Peyer's patch (tissue), 4 donors: ENCODE results near the gene ORC4. TPM values are rescaled to one million over a fixed set of nuclear protein-coding genes. Genes with fewer than 3 reads are reported as not detected.

Experiments
- DNase-seq, 3 donors: peaks; one replicate each; pipeline ENCODE4 v3.0.0-alpha.2; 2017 to 2019
- H3K27ac ChIP-seq, 4 donors: fragments of 200-600 bp; sonication (generic); one replicate each; pipeline ENCODE4 v1.5.1; 2016 to 2019
- H3K27me3 ChIP-seq, 2 donors: fragments of 200-600 bp; sonication (generic); one replicate each; pipeline ENCODE4 v1.5.1; 2019
- H3K36me3 ChIP-seq, 3 donors: fragments of 200-600 bp; sonication (generic); one replicate each; pipeline ENCODE4 v1.5.1; 2016 to 2019
- H3K4me1 ChIP-seq, 4 donors: fragments of 200-600 bp; sonication (generic); one replicate each; pipeline ENCODE4 v1.5.1; 2016 to 2019
- H3K4me3 ChIP-seq, 4 donors: fragments of 200-600 bp; sonication (generic); 1 replicate in 3 of 4; 2 replicates in 1 of 4; pipeline ENCODE4 v1.5.1; 2016 to 2019; ENCODE audit warnings: mild to moderate bottlenecking in 1 of 4
- H3K9me3 ChIP-seq, 4 donors: fragments of 200-600 bp; sonication (generic); one replicate each; pipeline ENCODE4 v1.5.1; 2016 to 2019; ENCODE audit warnings: mild to moderate bottlenecking in 1 of 4
- POLR2A ChIP-seq, 2 donors: fragments of 450-650 bp; IDR thresholded peaks; one replicate each; pipeline ENCODE4 v1.5.1; 2017; ENCODE audit warnings: antibody characterized with exemption in 2 of 2, mild to moderate bottlenecking in 2 of 2, moderate library complexity in 2 of 2
- total RNA-seq, 4 donors: library from RNA; depleted of rRNA; stranded (reverse); fragments of >200 nt; gene quantifications; one replicate each; pipeline ENCODE4 v1.1.0, GENCODE V29; 2016
- TF ChIP-seq, protein P1 (sequence below), 6 experiments: fragments of 450-650 bp in 4 of 6; fragments of 200-600 bp in 2 of 6; sonication (generic) in 1 of 6; IDR thresholded peaks; one replicate each; pipeline ENCODE4 v1.5.1; 2017 to 2019; ENCODE audit warnings: antibody characterized with exemption in 6 of 6, mild to moderate bottlenecking in 3 of 6, moderate library complexity in 1 of 6

Gene ORC4
- total RNA-seq, 4 donors from 2014 or later = 21.4 to 31.0 (median 26.1) TPM

DNA sequence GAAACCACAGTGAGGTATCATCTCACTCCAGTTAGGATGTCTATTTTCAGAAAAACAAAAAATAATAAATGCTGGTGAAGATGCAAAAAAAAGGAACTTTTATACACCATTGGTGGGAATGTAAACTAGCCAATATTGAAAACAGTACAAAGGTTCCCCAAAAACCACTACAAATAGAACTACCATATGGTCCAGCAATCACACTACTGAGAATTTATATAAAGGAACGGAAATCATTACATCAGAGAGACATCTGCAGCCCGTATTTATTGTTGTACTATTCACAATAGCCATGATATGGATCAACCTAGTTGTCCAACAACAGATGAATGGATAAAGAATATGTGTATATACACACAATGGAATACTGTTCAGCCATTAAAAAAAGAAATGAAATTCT is 52.0 kb downstream of the ORC4 start:
- Histone ChIP-seq H3K4me3 (no peak overlapping the region), H3K27ac (no peak overlapping the region), H3K36me3 (no peaks in the 10 kb centered on the region), H3K4me1 (no peaks in the 10 kb centered on the region), H3K27me3 (no peaks in the 10 kb centered on the region), H3K9me3 (no peaks in the 10 kb centered on the region)
- DNase-seq = no peak
- TF ChIP-seq, protein P1, sequence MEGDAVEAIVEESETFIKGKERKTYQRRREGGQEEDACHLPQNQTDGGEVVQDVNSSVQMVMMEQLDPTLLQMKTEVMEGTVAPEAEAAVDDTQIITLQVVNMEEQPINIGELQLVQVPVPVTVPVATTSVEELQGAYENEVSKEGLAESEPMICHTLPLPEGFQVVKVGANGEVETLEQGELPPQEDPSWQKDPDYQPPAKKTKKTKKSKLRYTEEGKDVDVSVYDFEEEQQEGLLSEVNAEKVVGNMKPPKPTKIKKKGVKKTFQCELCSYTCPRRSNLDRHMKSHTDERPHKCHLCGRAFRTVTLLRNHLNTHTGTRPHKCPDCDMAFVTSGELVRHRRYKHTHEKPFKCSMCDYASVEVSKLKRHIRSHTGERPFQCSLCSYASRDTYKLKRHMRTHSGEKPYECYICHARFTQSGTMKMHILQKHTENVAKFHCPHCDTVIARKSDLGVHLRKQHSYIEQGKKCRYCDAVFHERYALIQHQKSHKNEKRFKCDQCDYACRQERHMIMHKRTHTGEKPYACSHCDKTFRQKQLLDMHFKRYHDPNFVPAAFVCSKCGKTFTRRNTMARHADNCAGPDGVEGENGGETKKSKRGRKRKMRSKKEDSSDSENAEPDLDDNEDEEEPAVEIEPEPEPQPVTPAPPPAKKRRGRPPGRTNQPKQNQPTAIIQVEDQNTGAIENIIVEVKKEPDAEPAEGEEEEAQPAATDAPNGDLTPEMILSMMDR (IDR thresholded peaks at IDR 0.05) = no peak
- no peak for TF ChIP-seq POLR2A (IDR thresholded peaks at IDR 0.05)

DNA sequence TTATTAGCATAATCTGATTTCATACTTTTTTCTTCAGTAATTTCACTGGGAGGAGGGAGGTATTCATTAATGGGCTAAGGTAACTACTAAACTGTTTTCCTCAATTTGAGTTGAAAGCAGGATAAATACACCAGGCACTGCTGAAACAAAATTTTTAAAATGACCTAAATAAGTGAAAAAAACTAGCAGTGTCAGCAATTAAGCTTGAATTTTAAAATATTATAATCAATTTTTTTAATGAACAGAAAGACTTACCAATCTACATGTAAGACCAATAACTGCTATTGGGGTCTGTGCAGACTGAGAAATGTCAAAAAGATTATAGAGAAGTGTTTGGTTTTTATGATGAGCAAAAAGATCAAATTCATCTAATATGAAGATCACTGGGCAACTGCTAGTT is 68.4 kb downstream of the ORC4 start:
- H3K9me3 ChIP-seq = no peaks in the 10 kb centered on the region
- peaks cover 0 to 19% (median 0%) of the 10 kb centered on the region in 3 donors for H3K36me3 ChIP-seq
- no peaks in the 10 kb centered on the region for H3K27me3 ChIP-seq
- TF ChIP-seq, protein P1 (IDR thresholded peaks at IDR 0.05) = no peak
- TF ChIP-seq POLR2A (IDR thresholded peaks at IDR 0.05) = no peak
- H3K4me1 ChIP-seq = no peaks in the 10 kb centered on the region
- no peak for DNase-seq
- H3K4me3 ChIP-seq = no peak overlapping the region
- no peak overlapping the region for H3K27ac ChIP-seq

DNA sequence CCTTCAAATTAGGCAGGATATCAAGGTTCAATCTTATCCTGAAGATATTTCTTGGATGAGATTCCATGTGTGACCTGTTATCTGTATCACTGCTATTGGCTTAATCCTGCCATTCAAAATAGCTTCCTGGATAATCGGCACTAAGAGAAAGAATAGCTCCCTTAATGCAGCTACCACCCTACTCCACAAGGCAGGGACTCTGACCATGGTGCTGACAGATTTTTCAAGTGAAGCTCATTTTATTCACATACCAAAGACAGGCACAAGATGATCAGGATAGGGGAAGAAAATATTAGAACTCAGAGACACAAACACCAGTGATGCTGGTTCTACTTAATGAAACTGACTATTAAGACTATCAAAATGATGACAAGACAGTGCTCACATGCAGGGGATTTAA is 74.9 kb downstream of the ORC4 start:
- Histone ChIP-seq H3K4me3 (no peak overlapping the region), H3K4me1 (no peaks in the 10 kb centered on the region), H3K27me3 (no peaks in the 10 kb centered on the region), H3K9me3 (no peaks in the 10 kb centered on the region), H3K27ac (no peak overlapping the region), H3K36me3 (peaks cover 0 to 37% (median 0%) of the 10 kb centered on the region in 3 donors)
- DNase-seq = no peak
- TF ChIP-seq, protein P1 (IDR thresholded peaks at IDR 0.05) = no peak
- no peak for TF ChIP-seq POLR2A (IDR thresholded peaks at IDR 0.05)

DNA sequence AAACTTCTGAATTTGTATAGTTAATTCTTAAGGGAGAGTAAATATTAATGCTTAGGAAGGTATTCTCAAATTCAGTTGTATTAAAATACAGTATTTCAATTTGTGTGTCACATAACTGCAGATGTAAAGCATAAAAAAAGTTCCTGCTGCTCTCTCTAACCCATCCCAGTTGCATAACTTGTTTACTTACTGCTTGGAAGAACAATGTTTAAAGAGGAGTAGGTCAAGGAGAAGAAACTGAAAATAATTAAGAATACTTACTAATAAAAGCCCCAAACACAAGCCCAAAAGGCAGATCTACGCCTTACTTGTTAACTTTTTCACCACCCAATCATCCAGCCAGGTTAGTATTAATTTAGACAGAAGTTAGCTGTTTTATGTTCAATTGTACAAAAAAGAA is 81.2 kb downstream of the ORC4 start:
- TF ChIP-seq, protein P1 (IDR thresholded peaks at IDR 0.05) = no peak
- TF ChIP-seq POLR2A (IDR thresholded peaks at IDR 0.05) = no peak
- DNase-seq = no peak
- Histone ChIP-seq H3K4me1 (no peaks in the 10 kb centered on the region), H3K9me3 (no peaks in the 10 kb centered on the region), H3K27ac (no peak overlapping the region), H3K36me3 (peaks cover 0 to 35% (median 0%) of the 10 kb centered on the region in 3 donors), H3K27me3 (no peaks in the 10 kb centered on the region), H3K4me3 (no peak overlapping the region)

DNA sequence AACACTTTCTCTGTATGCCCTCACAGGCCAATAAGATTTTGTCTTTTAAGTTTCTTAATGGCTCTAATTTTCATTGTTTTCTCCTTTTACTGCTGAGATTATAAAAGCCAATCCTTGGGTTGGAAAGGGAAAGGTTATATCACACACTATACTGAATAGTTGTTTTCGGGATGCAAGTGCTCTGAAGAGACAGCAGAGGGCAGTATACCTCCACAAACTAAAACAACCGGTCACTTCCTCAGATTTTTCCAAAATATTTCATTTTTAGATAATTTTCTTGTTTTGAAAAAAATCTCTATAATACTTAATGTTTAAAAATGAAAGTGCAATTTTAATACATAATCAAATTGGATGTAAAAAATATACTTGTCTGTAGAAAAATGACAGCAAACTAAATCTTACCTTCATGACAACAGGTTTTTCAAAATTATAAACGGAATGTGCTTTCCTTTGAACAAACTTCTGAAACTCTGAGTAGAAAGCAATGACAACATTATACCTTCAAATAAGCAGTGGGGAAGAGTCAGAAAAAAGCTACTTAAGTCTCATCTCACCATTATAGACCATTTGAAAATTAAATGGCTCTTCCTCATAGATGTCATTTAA is 82.7 kb downstream of the ORC4 start:
- TF ChIP-seq, protein P1 (IDR thresholded peaks at IDR 0.05) = peak; percentile 45 to 87 (median 81)
- TF ChIP-seq POLR2A (IDR thresholded peaks at IDR 0.05) = no peak
- no peaks in the 10 kb centered on the region for H3K9me3 ChIP-seq
- H3K27me3 ChIP-seq = no peaks in the 10 kb centered on the region
- no peak overlapping the region for H3K27ac ChIP-seq
- H3K4me3 ChIP-seq = no peak overlapping the region
- no peaks in the 10 kb centered on the region for H3K4me1 ChIP-seq
- peaks cover 0 to 45% (median 0%) of the 10 kb centered on the region in 3 donors for H3K36me3 ChIP-seq
- DNase-seq = peak in 1 of 3 donors; percentile 47
